HG02678 (cell line): Measurements from ENCODE around the gene LSM12.

Experiments
- ATAC-seq: cut with Tn5 transposase; IDR thresholded peaks from one replicate; pipeline ENCODE4 v1.9.1; 2021; ENCODE audit warnings: mild to moderate bottlenecking, moderate library complexity; ENCODE audit not compliant: unreplicated experiment

Gene LSM12

GRCh38 chr17:43988301-43988700 is 78.2 kb downstream of the LSM12 start:
- no peak for ATAC-seq

GRCh38 chr17:43987131-43988021 is 79.1 kb downstream of the LSM12 start:
- ATAC-seq, result no peak

GRCh38 chr17:43986225-43986981 is 80.1 kb downstream of the LSM12 start:
- no peak for ATAC-seq

- no peak for ATAC-seq
These were observed 82.0 kb downstream of the LSM12 start for GRCh38 chr17:43984521-43984920.
